ENCODE measurements around the gene ITIH4. TPM values are rescaled to one million over a fixed set of nuclear protein-coding genes. Genes with fewer than 3 reads are reported as not detected.

Gene ITIH4
- 10 to 100 TPM in 1 of 2 experiments, 1 to 10 TPM in 1; 6.1 to 10.1 TPM for total RNA-seq

GRCh38 chr3:52830535-52831258, at the start of gene ITIH4:
Gene ITIH4, minus strand, starts transcription at chr3:52830672. Its CDS starts 30 bp downstream, at chr3:52830642.
- CTCF ChIA-PET, result no interaction called here
- POLR2A ChIA-PET, result no interaction called here

- CTCF ChIA-PET, result interaction anchor here (0.9 to 1.5 kb wide), 3 partner anchors 11 to 29 kb away, joined by 4 to 5 read pairs (median 4); no protein-coding TSS in a partner anchor
- POLR2A ChIA-PET, result interaction anchor here (0.6 kb wide), 1 partner anchor 128 kb away, joined by 3 read pairs; no protein-coding TSS in a partner anchor
These were observed 49.6 kb upstream of the ITIH4 start for GRCh38 chr3:52880047-52880446.

- ChIA-PET CTCF (interaction anchor here (0.9 to 1.5 kb wide), 3 partner anchors 10 to 29 kb away, joined by 4 to 5 read pairs (median 4); no protein-coding TSS in a partner anchor), POLR2A (no interaction called here)
These were observed 49.1 kb upstream of the ITIH4 start for GRCh38 chr3:52879581-52879980.

GRCh38 chr3:52879090-52879489, 48.6 kb upstream of the ITIH4 start:
- CTCF ChIA-PET, result interaction anchor here (1.2 kb wide), 1 partner anchor 28 kb away, joined by 4 read pairs; no protein-coding TSS in a partner anchor
- POLR2A ChIA-PET, result no interaction called here

- CTCF ChIA-PET, result no interaction called here
- POLR2A ChIA-PET, result no interaction called here
These were observed 46.6 kb upstream of the ITIH4 start for GRCh38 chr3:52877085-52877484.

GRCh38 chr3:52874864-52875587, 44.6 kb upstream of the ITIH4 start:
- ChIA-PET POLR2A (no interaction called here), CTCF (no interaction called here)

GRCh38 chr3:52874160-52874701, 43.8 kb upstream of the ITIH4 start:
- ChIA-PET POLR2A (no interaction called here), CTCF (no interaction called here)

- ChIA-PET POLR2A (no interaction called here), CTCF (no interaction called here)
These were observed 43.1 kb upstream of the ITIH4 start for GRCh38 chr3:52873433-52874159.

- ChIA-PET CTCF (interaction anchor here (0.8 kb wide), 1 partner anchor 30 kb away, joined by 3 read pairs; no protein-coding TSS in a partner anchor), POLR2A (no interaction called here)
These were observed 41.8 kb upstream of the ITIH4 start for GRCh38 chr3:52872245-52872644.

- POLR2A ChIA-PET, result no interaction called here
- CTCF ChIA-PET, result interaction anchor here (0.8 kb wide), 1 partner anchor 30 kb away, joined by 3 read pairs; no protein-coding TSS in a partner anchor
These were observed 41.3 kb upstream of the ITIH4 start for GRCh38 chr3:52871761-52872160.

GRCh38 chr3:52870471-52870870, 40.0 kb upstream of the ITIH4 start:
- POLR2A ChIA-PET, result no interaction called here
- CTCF ChIA-PET, result no interaction called here

GRCh38 chr3:52866427-52866826, 36.0 kb upstream of the ITIH4 start:
- POLR2A ChIA-PET, result no interaction called here
- CTCF ChIA-PET, result interaction anchor here (1.0 kb wide), 1 partner anchor 21 kb away, joined by 4 read pairs; no protein-coding TSS in a partner anchor

- POLR2A ChIA-PET, result no interaction called here
- CTCF ChIA-PET, result no interaction called here
These were observed 35.5 kb upstream of the ITIH4 start for GRCh38 chr3:52865994-52866393.

- ChIA-PET CTCF (no interaction called here), POLR2A (no interaction called here)
These were observed 29.9 kb upstream of the ITIH4 start for GRCh38 chr3:52860424-52860768.

- POLR2A ChIA-PET, result no interaction called here
These were observed 29.4 kb upstream of the ITIH4 start for GRCh38 chr3:52859686-52860423.

GRCh38 chr3:52857864-52858263, 27.4 kb upstream of the ITIH4 start:
- CTCF ChIA-PET, result interaction anchor here (0.6 kb wide), 1 partner anchor 213 kb away, joined by 3 read pairs; no protein-coding TSS in a partner anchor
- POLR2A ChIA-PET, result no interaction called here

More at GRCh38 chr3:52859686-52860423, 29.4 kb upstream of the ITIH4 start:
- CTCF ChIA-PET, result interaction anchor here (0.7 kb wide), 1 partner anchor 30 kb away, joined by 3 read pairs; no protein-coding TSS in a partner anchor

- ChIA-PET CTCF (no interaction called here), POLR2A (no interaction called here)
These were observed 26.7 kb upstream of the ITIH4 start for GRCh38 chr3:52857133-52857532.

GRCh38 chr3:52856666-52857065, 26.2 kb upstream of the ITIH4 start:
- CTCF ChIA-PET, result interaction anchor here (0.7 kb wide), 1 partner anchor 226 kb away, joined by 3 read pairs; no protein-coding TSS in a partner anchor
- POLR2A ChIA-PET, result no interaction called here

GRCh38 chr3:52854013-52854412, 23.5 kb upstream of the ITIH4 start:
- ChIA-PET POLR2A (no interaction called here), CTCF (no interaction called here)

All from activated CD8-positive, alpha-beta memory T cell treated with anti-CD3 and anti-CD28 coated beads for 36 hours (primary cell).